Keratinocyte (primary cell): ENCODE results near the gene EGFL7. TPM values are rescaled to one million over a fixed set of nuclear protein-coding genes. Genes with fewer than 3 reads are reported as not detected.

ENCODE experiments used
- DNase-seq: peaks from one replicate; pipeline ENCODE4 v3.0.0-alpha.2; 2011; ENCODE audit warnings: low read depth, missing footprints, low spot score
- FAIRE-seq: peaks from 2 replicates; lab custom pipeline; 2011; peaks lifted over from hg19 to GRCh38; lab: Jason Lieb, UNC
- H2AFZ ChIP-seq: 2 replicates; pipeline ENCODE4 v1.6.0; 2012; ENCODE audit warnings: low read length, control low read depth, inconsistent platforms; ENCODE audit not compliant: control insufficient read depth
- H3K27ac ChIP-seq: 2 replicates; pipeline ENCODE4 v1.5.1; 2011; ENCODE audit warnings: low read length; ENCODE audit not compliant: control insufficient read depth, insufficient read depth
- H3K27me3 ChIP-seq: 3 replicates; pipeline ENCODE4 v1.6.0; 2011; ENCODE audit warnings: low read length; ENCODE audit not compliant: control insufficient read depth, insufficient read depth; ENCODE audit errors: extremely low read depth
- H3K36me3 ChIP-seq, 2 experiments: 2 replicates in 1 of 2; 3 replicates in 1 of 2; pipeline ENCODE4 v1.5.1; 2011; ENCODE audit warnings: low read length in 2 of 2, mild to moderate bottlenecking in 1 of 2; ENCODE audit not compliant: control insufficient read depth in 2 of 2, insufficient read depth in 2 of 2; ENCODE audit errors: extremely low read depth in 1 of 2
- H3K4me1 ChIP-seq: 3 replicates; pipeline ENCODE4 v1.5.1; 2011; ENCODE audit warnings: low read length; ENCODE audit not compliant: control insufficient read depth, insufficient read depth; ENCODE audit errors: extremely low read depth
- H3K4me2 ChIP-seq: 3 replicates; pipeline ENCODE4 v1.6.0; 2011; ENCODE audit warnings: low read depth, low read length; ENCODE audit not compliant: control insufficient read depth, insufficient read depth; ENCODE audit errors: extremely low read depth
- H3K4me3 ChIP-seq, 3 experiments: fragments of 200-600 bp in 1 of 3; sonication (generic) in 1 of 3; 2 replicates in 2 of 3; 3 replicates in 1 of 3; pipeline ENCODE4 v1.5.1; 2011 to 2016; ENCODE audit warnings: low read length in 3 of 3, mild to moderate bottlenecking in 3 of 3, control low read depth in 2 of 3, inconsistent platforms in 1 of 3, low read depth in 1 of 3, mixed read lengths in 1 of 3, mixed run types in 1 of 3, moderate library complexity in 1 of 3; ENCODE audit not compliant: control insufficient read depth in 2 of 3, insufficient read depth in 2 of 3; ENCODE audit errors: extremely low read depth in 1 of 3
- H3K79me2 ChIP-seq: 2 replicates; pipeline ENCODE4 v1.6.0; 2012; ENCODE audit warnings: low read length; ENCODE audit not compliant: control insufficient read depth, insufficient read depth
- H3K9ac ChIP-seq: 3 replicates; pipeline ENCODE4 v1.6.0; 2011; ENCODE audit warnings: low read length; ENCODE audit not compliant: control insufficient read depth, insufficient read depth; ENCODE audit errors: extremely low read depth
- H3K9me1 ChIP-seq: 3 replicates; pipeline ENCODE4 v1.6.0; 2011; ENCODE audit warnings: low read length; ENCODE audit not compliant: control insufficient read depth, insufficient read depth; ENCODE audit errors: extremely low read depth
- H3K9me3 ChIP-seq: 2 replicates; pipeline ENCODE4 v1.5.1; 2012; ENCODE audit warnings: low read depth, low read length; ENCODE audit not compliant: control insufficient read depth
- H4K20me1 ChIP-seq: 3 replicates; pipeline ENCODE4 v1.6.0; 2011; ENCODE audit warnings: low read length; ENCODE audit not compliant: control insufficient read depth, insufficient read depth; ENCODE audit errors: extremely low read depth
- CTCF ChIP-seq, 3 experiments: IDR thresholded peaks in 1 of 3; conservative IDR thresholded peaks in 1 of 3; optimal IDR thresholded peaks in 1 of 3; 2 replicates in 2 of 3; 3 replicates in 1 of 3; pipeline versions ENCODE3 to v1.5.1; 2011; ENCODE audit warnings: low read length in 3 of 3, mild to moderate bottlenecking in 3 of 3, moderate library complexity in 2 of 3, control low read depth in 1 of 3, inconsistent platforms in 1 of 3; ENCODE audit not compliant: insufficient read depth in 2 of 3; ENCODE audit errors: extremely low read depth in 1 of 3
- EZH2 ChIP-seq: IDR thresholded peaks from one replicate; pipeline ENCODE4 v1.6.1; 2012; ENCODE audit warnings: inconsistent platforms, mild to moderate bottlenecking, low read length, moderate library complexity
- dilution Hi-C: fragments of 300-500 bp; cut with MboI; formaldehyde crosslinking; loops from one replicate; pipeline ENCODE4 v1.7.0; 2020; ENCODE audit warnings: low sequenced_read_pairs; ENCODE audit not compliant: extremely low pct_ligation_motif_present
- polyA plus RNA-seq, 5 experiments: library from polyadenylated mRNA; depleted of rRNA in 3 of 5; stranded (reverse) in 3 of 5; stranded (forward) in 1 of 5; unstranded in 1 of 5; fragments of >200 nt; gene quantifications; 1 replicate in 1 of 5; 2 replicates in 3 of 5; 3 replicates in 1 of 5; pipeline versions ENCODE4 v1.2.1 to v1.2.3, GENCODE V29; 2011 to 2012; ENCODE audit warnings: missing spikeins in 2 of 5, low read depth in 1 of 5, low replicate concordance in 1 of 5

The EGFL7 gene
- polyA plus RNA-seq, 1 donor (not counting 4 experiments of a cell fraction or from before 2014, with no cell fraction given) = 4.2 TPM

- DNase-seq (no peak), FAIRE-seq (no peak)
- Histone ChIP-seq H3K9me1 (no peaks in the 10 kb centered on the region), H3K4me1 (peaks cover 59% of the 10 kb centered on the region), H3K9me3 (no peaks in the 10 kb centered on the region), H3K27me3 (no peaks in the 10 kb centered on the region), H3K4me2 (peak overlapping the region; percentile 84), H4K20me1 (no peaks in the 10 kb centered on the region), H3K4me3 (peak overlapping the region in 1 of 3 experiments; percentile 3), H3K27ac (peak overlapping the region; percentile 99), H3K9ac (peak overlapping the region; percentile 94), H3K36me3 (no peaks in the 10 kb centered on the region), H2AFZ (peak overlapping the region; percentile 32), H3K79me2 (no peaks in the 10 kb centered on the region)
- dilution Hi-C loops = no loop called here
- TF ChIP-seq EZH2 = no peak
- TF ChIP-seq CTCF (optimal IDR thresholded peaks at IDR 0.05 in 1 of 3, IDR thresholded peaks at IDR 0.05 in 1 of 3, conservative IDR thresholded peaks at IDR 0.05 in 1 of 3; ENCODE audit: extremely low read depth in 1 of 3, insufficient read depth in 2 of 3, low read length in 3 of 3) = no peak
Measured at GRCh38 chr9:136624184-136624951, 38.3 kb upstream of the EGFL7 start.

- Histone ChIP-seq H3K9me1 (no peaks in the 10 kb centered on the region), H3K9ac (no peak overlapping the region), H3K36me3 (no peaks in the 10 kb centered on the region), H3K9me3 (no peaks in the 10 kb centered on the region), H3K4me3 (no peak overlapping the region), H4K20me1 (no peaks in the 10 kb centered on the region), H3K4me1 (peaks cover 59% of the 10 kb centered on the region), H3K4me2 (no peak overlapping the region), H2AFZ (no peak overlapping the region), H3K27ac (no peak overlapping the region), H3K79me2 (no peaks in the 10 kb centered on the region), H3K27me3 (no peaks in the 10 kb centered on the region)
- dilution Hi-C loops = no loop called here
- TF ChIP-seq EZH2 = no peak
- peak in 2 of 3 experiments; percentile 24 to 53 for TF ChIP-seq CTCF (optimal IDR thresholded peaks at IDR 0.05 in 1 of 3, IDR thresholded peaks at IDR 0.05 in 1 of 3, conservative IDR thresholded peaks at IDR 0.05 in 1 of 3; ENCODE audit: extremely low read depth in 1 of 3, insufficient read depth in 2 of 3, low read length in 3 of 3)
- no peak for DNase-seq
- peak; percentile 41 for FAIRE-seq
Measured at GRCh38 chr9:136625101-136626065, 37.3 kb upstream of the EGFL7 start.
